Measurements from ENCODE around the gene NEK10.

- TF ChIP-seq POLR2AphosphoS5 (IDR thresholded peaks at IDR 0.05; ENCODE audit: borderline replicate concordance, low read depth, low read length) (no peak), EZH2 (IDR thresholded peaks at IDR 0.05) (no peak), FOXP2 (optimal IDR thresholded peaks at IDR 0.05; ENCODE audit: control extremely low read depth, extremely low read length, insufficient read depth) (no peak)
Observed at GRCh38 chr3:27141668-27142067, 227.5 kb downstream of the NEK10 start.

Data from SK-N-MC (cell line).